Measurements from ENCODE around the gene ANAPC15.
A peak's percentile ranks its signal among the peaks of the same experiment; 100 is the strongest.

The ANAPC15 gene

GRCh38 chr11:72084965-72085364 is 27.5 kb downstream of the ANAPC15 start:
- DNase-seq (ENCODE audit: low read depth) = no peak

GRCh38 chr11:72084076-72084475 is 28.4 kb downstream of the ANAPC15 start:
- DNase-seq (ENCODE audit: low read depth) = no peak

- no peak for DNase-seq (ENCODE audit: low read depth)
These were observed 29.1 kb downstream of the ANAPC15 start for GRCh38 chr11:72083414-72083813.

- no peak for DNase-seq (ENCODE audit: low read depth)
These were observed 30.6 kb downstream of the ANAPC15 start for GRCh38 chr11:72081821-72082453.

- DNase-seq (ENCODE audit: low read depth) = no peak
These were observed 31.3 kb downstream of the ANAPC15 start for GRCh38 chr11:72081184-72081644.

- peak; percentile 95 for DNase-seq (ENCODE audit: low read depth)
These were observed 31.9 kb downstream of the ANAPC15 start, which contains the start of the genes LRRC51 and NUMA1 for GRCh38 chr11:72080326-72081183. LRRC51 (plus strand) TSS chr11:72080850; CDS start chr11:72089084, 8,234 bp downstream. NUMA1 (minus strand) TSS chr11:72080542; CDS start chr11:72035943, 44,599 bp downstream.

GRCh38 chr11:72079819-72080325 is 32.6 kb downstream of the ANAPC15 start:
- DNase-seq (ENCODE audit: low read depth) = no peak

GRCh38 chr11:72078477-72078876 is 34.0 kb downstream of the ANAPC15 start:
- no peak for DNase-seq (ENCODE audit: low read depth)

GRCh38 chr11:72075756-72076155 is 36.7 kb downstream of the ANAPC15 start:
- DNase-seq (ENCODE audit: low read depth) = no peak

GRCh38 chr11:72075109-72075508 is 37.4 kb downstream of the ANAPC15 start:
- DNase-seq (ENCODE audit: low read depth) = no peak

GRCh38 chr11:72072348-72072747 is 40.1 kb downstream of the ANAPC15 start:
- DNase-seq (ENCODE audit: low read depth) = no peak

- DNase-seq (ENCODE audit: low read depth) = no peak
These were observed 42.0 kb downstream of the ANAPC15 start for GRCh38 chr11:72070491-72070890.

GRCh38 chr11:72069787-72070251 is 42.7 kb downstream of the ANAPC15 start:
- DNase-seq (ENCODE audit: low read depth) = no peak

GRCh38 chr11:72069200-72069599 is 43.3 kb downstream of the ANAPC15 start:
- no peak for DNase-seq (ENCODE audit: low read depth)

- no peak for DNase-seq (ENCODE audit: low read depth)
These were observed 44.8 kb downstream of the ANAPC15 start for GRCh38 chr11:72067676-72068075.

- no peak for DNase-seq (ENCODE audit: low read depth)
These were observed 45.2 kb downstream of the ANAPC15 start for GRCh38 chr11:72067266-72067665.

GRCh38 chr11:72066855-72067254 is 45.6 kb downstream of the ANAPC15 start:
- DNase-seq (ENCODE audit: low read depth) = no peak

GRCh38 chr11:72061739-72062396 is 50.6 kb downstream of the ANAPC15 start:
- no peak for DNase-seq (ENCODE audit: low read depth)
